ENCODE results near the gene FHDC1.

FHDC1 gene

DNA sequence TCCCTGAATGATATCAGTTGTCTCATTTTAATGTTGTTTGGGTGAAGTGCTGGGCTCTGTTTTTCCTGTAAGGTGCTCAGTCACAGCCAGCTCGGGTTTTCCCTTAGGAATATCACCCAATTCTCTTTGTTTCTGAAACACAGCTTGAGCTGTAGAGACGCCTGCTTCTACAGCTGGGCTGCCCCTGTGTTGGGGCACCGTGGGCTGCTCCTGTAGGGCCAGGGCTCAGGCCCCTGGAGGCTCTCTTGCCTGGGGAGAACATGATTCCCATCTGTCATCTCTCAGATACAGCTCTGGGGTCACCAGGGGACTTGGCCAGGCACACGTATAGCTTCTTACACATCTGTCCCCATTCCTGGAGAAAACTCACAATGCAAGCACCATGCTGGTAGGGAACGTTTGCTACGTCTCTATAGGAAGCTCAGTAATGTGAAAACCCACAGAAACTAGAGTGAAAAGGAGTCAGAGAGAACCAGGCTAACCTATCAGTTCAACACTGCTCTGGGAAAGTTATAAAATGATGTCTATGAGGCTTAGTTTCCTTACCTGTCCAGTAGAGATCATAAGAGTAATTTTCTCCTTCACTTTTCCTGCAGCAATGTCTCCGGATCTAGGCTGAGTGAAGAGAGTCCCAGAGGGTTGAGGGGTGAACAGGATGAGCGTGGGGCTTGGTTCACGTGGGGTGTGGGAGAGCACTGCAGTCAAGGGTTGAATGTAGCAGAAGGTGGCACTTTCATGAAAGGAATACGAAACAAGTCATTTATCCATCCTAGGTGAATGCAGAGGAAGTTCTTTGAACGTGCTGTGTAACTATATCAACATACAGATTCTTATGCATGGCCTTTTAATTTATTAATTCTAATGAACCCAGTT, 14.5 kb downstream of the FHDC1 start:
- no peaks in the 10 kb centered on the region for H3K9me2 ChIP-seq (replicated peaks; ENCODE audit: insufficient read depth, low read length)
- no peak for TF ChIP-seq CTCF (IDR thresholded peaks at IDR 0.05; ENCODE audit: insufficient read depth, low read length, poor library complexity, severe bottlenecking)
- no peak for TF ChIP-seq EZH2phosphoT487 (conservative IDR thresholded peaks at IDR 0.05; ENCODE audit: low read length)
- no peak overlapping the region for H3K4me2 ChIP-seq (ENCODE audit: low read depth, low read length, poor library complexity, severe bottlenecking)
- no peaks in the 10 kb centered on the region for H3K79me2 ChIP-seq (ENCODE audit: insufficient read depth, low read length)
- no peaks in the 10 kb centered on the region for H3K9me3 ChIP-seq (ENCODE audit: insufficient read depth, low read length)
- H4K20me1 ChIP-seq (ENCODE audit: low read depth, low read length): no peaks in the 10 kb centered on the region
- H3K4me3 ChIP-seq (ENCODE audit: insufficient read depth, low read length, poor library complexity, severe bottlenecking): no peak overlapping the region
- no peaks in the 10 kb centered on the region for H3K27me3 ChIP-seq (ENCODE audit: low read length)
- no peak overlapping the region for H2AFZ ChIP-seq (ENCODE audit: low read depth, low read length, severe bottlenecking)
- no peak overlapping the region for H3K9ac ChIP-seq (ENCODE audit: low read length)
- no peak overlapping the region for H3K27ac ChIP-seq (ENCODE audit: low read depth, low read length)
- no peaks in the 10 kb centered on the region for H3K36me3 ChIP-seq (ENCODE audit: low read length)
- no peaks in the 10 kb centered on the region for H3F3A ChIP-seq (ENCODE audit: insufficient read depth)

DNA sequence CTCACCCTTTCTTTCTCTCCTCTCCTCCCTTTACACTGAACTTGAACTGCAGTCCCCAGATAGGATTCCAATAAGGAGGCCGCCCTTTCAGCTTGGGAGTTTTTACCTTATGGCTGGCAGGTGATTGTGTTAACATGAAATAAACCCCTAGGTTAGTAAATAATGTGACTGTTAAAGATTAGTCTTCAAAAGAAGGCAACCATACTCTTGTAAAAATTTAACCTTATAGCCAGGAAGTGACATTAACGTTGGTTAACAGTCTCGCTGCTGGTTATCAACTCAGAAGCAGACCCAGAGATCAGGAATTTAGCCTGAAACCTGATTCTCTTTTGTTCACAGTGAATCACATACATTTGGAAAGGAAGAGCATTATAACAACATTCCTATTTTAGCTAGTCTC, 15.2 kb downstream of the FHDC1 start:
- H3K4me2 ChIP-seq (ENCODE audit: low read depth, low read length, poor library complexity, severe bottlenecking): no peak overlapping the region
- H3K27ac ChIP-seq (ENCODE audit: low read depth, low read length): no peak overlapping the region

GRCh38 chr4:152953514-152953913, 17.4 kb downstream of the FHDC1 start:
- no peak overlapping the region for H3K9ac ChIP-seq (ENCODE audit: low read length)
- no peaks in the 10 kb centered on the region for H3K9me3 ChIP-seq (ENCODE audit: insufficient read depth, low read length)
- H3K9me2 ChIP-seq (replicated peaks; ENCODE audit: insufficient read depth, low read length): no peaks in the 10 kb centered on the region
- H3K4me3 ChIP-seq (ENCODE audit: insufficient read depth, low read length, poor library complexity, severe bottlenecking): no peak overlapping the region
- TF ChIP-seq CTCF (IDR thresholded peaks at IDR 0.05; ENCODE audit: insufficient read depth, low read length, poor library complexity, severe bottlenecking): no peak
- TF ChIP-seq EZH2phosphoT487 (conservative IDR thresholded peaks at IDR 0.05; ENCODE audit: low read length): no peak
- H3K27me3 ChIP-seq (ENCODE audit: low read length): no peaks in the 10 kb centered on the region
- no peak overlapping the region for H2AFZ ChIP-seq (ENCODE audit: low read depth, low read length, severe bottlenecking)
- H3K27ac ChIP-seq (ENCODE audit: low read depth, low read length): no peak overlapping the region
- H3K36me3 ChIP-seq (ENCODE audit: low read length): no peaks in the 10 kb centered on the region
- H3F3A ChIP-seq (ENCODE audit: insufficient read depth): no peaks in the 10 kb centered on the region
- no peaks in the 10 kb centered on the region for H3K79me2 ChIP-seq (ENCODE audit: insufficient read depth, low read length)
- H4K20me1 ChIP-seq (ENCODE audit: low read depth, low read length): no peaks in the 10 kb centered on the region
- H3K4me2 ChIP-seq (ENCODE audit: low read depth, low read length, poor library complexity, severe bottlenecking): no peak overlapping the region

More for the DNA sequence above, 15.2 kb downstream of the FHDC1 start:
- H3K9ac ChIP-seq (ENCODE audit: low read length): no peak overlapping the region
- no peaks in the 10 kb centered on the region for H4K20me1 ChIP-seq (ENCODE audit: low read depth, low read length)
- H3F3A ChIP-seq (ENCODE audit: insufficient read depth): no peaks in the 10 kb centered on the region
- TF ChIP-seq EZH2phosphoT487 (conservative IDR thresholded peaks at IDR 0.05; ENCODE audit: low read length) (no peak), CTCF (IDR thresholded peaks at IDR 0.05; ENCODE audit: insufficient read depth, low read length, poor library complexity, severe bottlenecking) (no peak)
- H3K27me3 ChIP-seq (ENCODE audit: low read length): no peaks in the 10 kb centered on the region
- H3K36me3 ChIP-seq (ENCODE audit: low read length): no peaks in the 10 kb centered on the region
- H3K4me3 ChIP-seq (ENCODE audit: insufficient read depth, low read length, poor library complexity, severe bottlenecking): no peak overlapping the region
- no peak overlapping the region for H2AFZ ChIP-seq (ENCODE audit: low read depth, low read length, severe bottlenecking)
- H3K79me2 ChIP-seq (ENCODE audit: insufficient read depth, low read length): no peaks in the 10 kb centered on the region
- H3K9me3 ChIP-seq (ENCODE audit: insufficient read depth, low read length): no peaks in the 10 kb centered on the region
- H3K9me2 ChIP-seq (replicated peaks; ENCODE audit: insufficient read depth, low read length): no peaks in the 10 kb centered on the region
